Thoracic aorta (tissue), 2 donors: ENCODE measurements around the gene UBC. TPM values are rescaled to one million over a fixed set of nuclear protein-coding genes. Genes with fewer than 3 reads are reported as not detected.
"Not testable (repeated sequence)": the region's sequence is repeated elsewhere in the genome, so short reads cannot be mapped to it uniquely, and the experiment has no call there.

Experiments
- ATAC-seq: fragments of 150-250 bp; one replicate; pipeline ENCODE4 v1.8.0; 2017; ENCODE audit warnings: low read depth; ENCODE audit not compliant: insufficient number of reproducible peaks, low FRiP score
- DNase-seq: peaks from one replicate; pipeline ENCODE4 v3.0.0-alpha.2; 2020; ENCODE audit warnings: low spot score
- H3K27ac ChIP-seq, 2 donors: fragments of 200-600 bp; sonication (generic); 1 replicate in 1 of 2; 2 replicates in 1 of 2; pipeline ENCODE4 v1.5.1; 2016; ENCODE audit warnings: mild to moderate bottlenecking in 2 of 2, moderate library complexity in 2 of 2
- H3K27me3 ChIP-seq: fragments of 200-600 bp; sonication (generic); replicated peaks from 2 replicates; pipeline ENCODE4 v1.6.0; 2016; ENCODE audit warnings: mild to moderate bottlenecking; ENCODE audit not compliant: insufficient read depth
- H3K36me3 ChIP-seq: fragments of 200-600 bp; sonication (generic); one replicate; pipeline ENCODE4 v1.5.1; 2016
- H3K4me1 ChIP-seq, 2 donors: fragments of 200-600 bp; sonication (generic); 1 replicate in 1 of 2; 2 replicates in 1 of 2; pipeline versions ENCODE4 v1.5.1 to v1.6.0; 2016; ENCODE audit warnings: low read depth in 2 of 2, mild to moderate bottlenecking in 1 of 2; ENCODE audit not compliant: control insufficient read depth in 1 of 2
- H3K4me3 ChIP-seq: fragments of 200-600 bp; sonication (generic); 2 replicates; pipeline ENCODE4 v1.5.1; 2016; ENCODE audit warnings: mild to moderate bottlenecking
- H3K9me3 ChIP-seq: fragments of 200-600 bp; sonication (generic); 2 replicates; pipeline ENCODE4 v1.5.1; 2016
- total RNA-seq, 2 donors: library from RNA; depleted of rRNA; stranded (reverse); fragments of >200 nt; gene quantifications; one replicate each; pipeline versions ENCODE4 v1.1.0 to v1.2.3, GENCODE V29; 2016
- TF ChIP-seq, protein P1 (sequence below): fragments of 200-600 bp; sonication (generic); IDR thresholded peaks from one replicate; pipeline ENCODE4 v1.5.1; 2019; ENCODE audit warnings: antibody characterized with exemption

UBC gene
- total RNA-seq, 2 donors from 2014 or later: 1,069 to 1,422 TPM

DNA sequence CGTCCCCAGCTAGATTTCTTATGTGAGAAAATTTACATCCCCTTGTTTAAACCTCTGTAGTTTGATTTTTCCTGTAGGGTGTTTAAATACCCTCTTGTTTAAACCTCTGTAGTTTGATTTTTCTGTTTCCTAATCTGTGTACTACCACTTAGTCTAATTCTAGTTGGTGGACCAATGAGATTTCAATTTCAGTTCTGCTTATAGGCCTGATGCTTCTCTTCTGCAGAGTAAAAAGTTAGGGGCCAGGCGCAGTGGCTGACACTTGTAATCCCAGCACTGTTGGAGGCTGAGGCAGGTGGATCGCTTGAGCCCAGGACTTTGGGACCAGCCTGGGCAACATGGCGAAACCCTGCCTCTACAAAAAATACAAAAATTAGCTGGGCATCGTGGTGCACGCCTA, 11.5 kb downstream of the UBC start:
- H3K9me3 ChIP-seq: no peaks in the 10 kb centered on the region
- H3K27ac ChIP-seq: no peak overlapping the region
- DNase-seq (no peak), ATAC-seq (no peak)
- no peaks in the 10 kb centered on the region for H3K27me3 ChIP-seq
- peaks cover 14 to 26% of the 10 kb centered on the region in 2 donors for H3K4me1 ChIP-seq
- no peaks in the 10 kb centered on the region for H3K36me3 ChIP-seq
- TF ChIP-seq, protein P1, sequence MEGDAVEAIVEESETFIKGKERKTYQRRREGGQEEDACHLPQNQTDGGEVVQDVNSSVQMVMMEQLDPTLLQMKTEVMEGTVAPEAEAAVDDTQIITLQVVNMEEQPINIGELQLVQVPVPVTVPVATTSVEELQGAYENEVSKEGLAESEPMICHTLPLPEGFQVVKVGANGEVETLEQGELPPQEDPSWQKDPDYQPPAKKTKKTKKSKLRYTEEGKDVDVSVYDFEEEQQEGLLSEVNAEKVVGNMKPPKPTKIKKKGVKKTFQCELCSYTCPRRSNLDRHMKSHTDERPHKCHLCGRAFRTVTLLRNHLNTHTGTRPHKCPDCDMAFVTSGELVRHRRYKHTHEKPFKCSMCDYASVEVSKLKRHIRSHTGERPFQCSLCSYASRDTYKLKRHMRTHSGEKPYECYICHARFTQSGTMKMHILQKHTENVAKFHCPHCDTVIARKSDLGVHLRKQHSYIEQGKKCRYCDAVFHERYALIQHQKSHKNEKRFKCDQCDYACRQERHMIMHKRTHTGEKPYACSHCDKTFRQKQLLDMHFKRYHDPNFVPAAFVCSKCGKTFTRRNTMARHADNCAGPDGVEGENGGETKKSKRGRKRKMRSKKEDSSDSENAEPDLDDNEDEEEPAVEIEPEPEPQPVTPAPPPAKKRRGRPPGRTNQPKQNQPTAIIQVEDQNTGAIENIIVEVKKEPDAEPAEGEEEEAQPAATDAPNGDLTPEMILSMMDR: no peak
- no peak overlapping the region for H3K4me3 ChIP-seq

DNA sequence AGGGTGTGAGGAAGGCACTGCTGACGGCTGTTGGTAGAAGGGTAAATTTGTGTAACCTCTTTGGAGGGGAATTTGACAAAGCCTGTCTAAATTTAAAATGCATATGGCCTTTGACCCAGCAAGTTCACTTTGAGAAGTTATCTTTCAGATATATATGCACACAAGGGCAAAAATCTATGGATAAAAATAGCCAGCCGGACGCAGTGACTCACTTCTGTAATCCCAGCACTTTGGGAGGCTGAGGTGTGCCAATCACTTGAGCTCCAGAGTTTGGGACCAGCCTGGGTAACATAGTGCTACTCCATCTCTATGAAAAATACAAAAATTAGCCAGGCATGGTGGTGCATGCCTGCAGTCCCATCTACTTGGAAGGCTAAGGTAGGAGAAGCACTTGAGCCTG, 13.4 kb downstream of the UBC start:
- H3K4me3 ChIP-seq: no peak overlapping the region
- DNase-seq (no peak), ATAC-seq (no peak)
- TF ChIP-seq, protein P1: no peak
- no peaks in the 10 kb centered on the region for H3K27me3 ChIP-seq
- no peak overlapping the region for H3K27ac ChIP-seq
- H3K36me3 ChIP-seq: no peaks in the 10 kb centered on the region
- H3K4me1 ChIP-seq: peaks cover 14 to 26% of the 10 kb centered on the region in 2 donors
- no peaks in the 10 kb centered on the region for H3K9me3 ChIP-seq

DNA sequence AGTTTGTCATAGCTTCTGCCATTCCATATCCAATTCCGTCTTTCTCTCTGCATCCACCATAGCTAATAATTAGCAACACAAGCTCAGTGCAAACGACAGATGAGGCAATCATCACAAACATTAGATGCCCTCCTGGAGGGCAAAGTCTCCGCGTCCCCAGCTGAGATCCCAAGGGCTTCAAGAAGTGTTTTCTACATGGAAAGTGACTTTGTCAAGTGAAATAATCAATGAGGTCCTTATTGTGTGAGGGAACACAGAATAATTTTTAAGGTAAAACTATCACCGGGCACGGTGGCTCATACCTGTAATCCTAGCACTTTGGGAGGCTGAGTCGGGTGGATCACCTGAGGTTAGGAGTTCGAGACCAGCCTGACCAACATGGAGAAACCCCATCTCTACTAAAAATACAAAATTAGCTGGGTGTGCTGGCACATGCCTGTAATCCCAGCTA, 14.1 kb downstream of the UBC start:
- not testable (repeated sequence) for ATAC-seq, DNase-seq, H3K27ac ChIP-seq, H3K9me3 ChIP-seq, H3K4me3 ChIP-seq, H3K36me3 ChIP-seq, H3K27me3 ChIP-seq
- H3K4me1 ChIP-seq: peaks cover 13 to 24% of the 10 kb centered on the region in 2 donors

DNA sequence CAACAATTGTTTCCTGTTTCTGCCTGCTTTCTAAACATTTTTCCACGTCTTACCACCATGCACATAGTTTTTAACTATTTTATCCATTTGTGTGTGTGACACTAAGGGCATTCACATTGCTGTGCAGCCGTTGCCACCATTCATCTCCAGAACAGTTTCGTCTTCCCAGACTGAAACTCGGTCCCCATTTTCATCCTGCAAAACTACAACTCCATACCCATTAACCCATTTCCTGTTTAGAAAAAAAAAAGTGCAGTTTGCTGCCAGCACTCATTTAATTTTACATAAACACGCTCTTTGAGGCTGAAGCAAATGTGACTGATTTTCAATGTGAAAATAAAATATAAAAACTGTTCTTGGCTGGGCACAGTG, 15.5 kb downstream of the UBC start:
- H3K9me3 ChIP-seq: no peaks in the 10 kb centered on the region
- H3K27ac ChIP-seq: no peak overlapping the region
- TF ChIP-seq, protein P1: no peak
- peak overlapping the region; percentile 45 for H3K4me3 ChIP-seq
- H3K27me3 ChIP-seq: no peaks in the 10 kb centered on the region
- no peaks in the 10 kb centered on the region for H3K36me3 ChIP-seq
- peaks cover 4 to 14% of the 10 kb centered on the region in 2 donors for H3K4me1 ChIP-seq
- DNase-seq (no peak), ATAC-seq (no peak)

DNA sequence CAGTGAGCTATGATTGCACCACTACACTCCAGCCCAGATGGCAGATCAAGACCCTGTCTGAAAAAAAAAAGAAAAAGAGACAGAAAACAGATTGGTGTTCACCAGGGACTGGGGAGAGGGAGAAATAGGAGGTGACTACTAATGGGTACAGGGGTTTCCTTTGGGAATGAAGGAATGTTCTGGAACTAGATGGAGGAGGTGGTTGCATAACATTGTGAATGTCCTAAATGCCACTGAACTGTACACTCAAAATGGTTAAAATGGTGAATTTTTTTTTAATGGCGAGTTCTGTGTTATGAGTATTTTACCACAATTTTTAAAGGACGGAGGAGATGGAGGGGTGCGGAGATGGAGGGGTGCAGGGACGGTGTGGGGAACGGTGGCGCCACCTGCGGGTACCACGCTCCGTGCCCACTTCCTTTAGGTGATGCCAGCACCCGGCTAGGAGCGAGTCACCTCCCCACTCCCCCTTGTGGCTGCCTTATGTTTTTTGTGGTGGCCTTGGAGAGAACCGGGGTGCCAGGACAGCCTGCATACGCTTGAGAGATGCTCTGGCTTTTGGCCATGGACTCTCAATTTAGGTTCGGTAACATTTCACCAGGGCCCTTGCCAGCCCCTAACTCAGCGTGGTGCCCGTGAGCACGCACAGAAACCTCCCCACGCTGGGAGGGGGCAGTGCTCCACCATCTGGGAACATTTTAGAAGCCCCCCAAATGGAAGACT, 16.1 kb downstream of the UBC start:
- Histone ChIP-seq H3K27ac (no peak overlapping the region), H3K36me3 (no peaks in the 10 kb centered on the region), H3K4me3 (peak overlapping the region; percentile 45), H3K27me3 (no peaks in the 10 kb centered on the region), H3K4me1 (peaks cover 4 to 14% of the 10 kb centered on the region in 2 donors), H3K9me3 (no peaks in the 10 kb centered on the region)
- DNase-seq: no peak
- TF ChIP-seq, protein P1: peak; percentile 41
- peak; percentile 45 for ATAC-seq

DNA sequence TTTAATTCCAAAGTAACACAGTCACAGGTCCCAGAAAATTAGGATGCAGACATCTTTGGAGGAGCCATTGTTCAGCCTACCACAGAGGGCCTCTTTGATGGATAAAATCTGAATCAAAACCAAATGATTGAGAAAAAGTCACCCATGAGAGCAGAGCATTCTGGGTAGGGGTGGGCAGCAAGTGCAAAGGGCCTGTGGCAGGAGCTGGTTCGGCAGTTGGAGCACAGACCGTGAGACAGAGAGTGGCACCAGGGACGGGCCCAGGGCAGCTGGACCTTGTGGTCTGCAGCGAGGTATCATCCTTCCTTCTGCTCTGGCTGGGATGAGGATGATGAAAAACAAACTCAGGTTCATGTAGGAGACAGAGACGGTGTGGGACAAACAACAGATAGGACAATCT, 18.0 kb downstream of the UBC start:
- TF ChIP-seq, protein P1: no peak
- Histone ChIP-seq H3K36me3 (no peaks in the 10 kb centered on the region), H3K9me3 (no peaks in the 10 kb centered on the region), H3K4me1 (peaks cover 4 to 14% of the 10 kb centered on the region in 2 donors), H3K27ac (no peak overlapping the region), H3K4me3 (no peak overlapping the region), H3K27me3 (no peaks in the 10 kb centered on the region)
- ATAC-seq (no peak), DNase-seq (no peak)
